ENCODE results near the gene BBIP1.

GRCh38 chr10:110865186-110865808, 53.7 kb downstream of the BBIP1 start:
- TF ChIP-seq EZH2phosphoT487 (IDR thresholded peaks at IDR 0.05; ENCODE audit: unreplicated experiment) (no peak), NANOG (IDR thresholded peaks at IDR 0.05; ENCODE audit: borderline replicate concordance) (no peak), REST (IDR thresholded peaks at IDR 0.05; ENCODE audit: unreplicated experiment) (no peak), EZH2 (IDR thresholded peaks at IDR 0.05; ENCODE audit: low read depth, unreplicated experiment) (no peak)
- TF ChIP-seq, protein P1, sequence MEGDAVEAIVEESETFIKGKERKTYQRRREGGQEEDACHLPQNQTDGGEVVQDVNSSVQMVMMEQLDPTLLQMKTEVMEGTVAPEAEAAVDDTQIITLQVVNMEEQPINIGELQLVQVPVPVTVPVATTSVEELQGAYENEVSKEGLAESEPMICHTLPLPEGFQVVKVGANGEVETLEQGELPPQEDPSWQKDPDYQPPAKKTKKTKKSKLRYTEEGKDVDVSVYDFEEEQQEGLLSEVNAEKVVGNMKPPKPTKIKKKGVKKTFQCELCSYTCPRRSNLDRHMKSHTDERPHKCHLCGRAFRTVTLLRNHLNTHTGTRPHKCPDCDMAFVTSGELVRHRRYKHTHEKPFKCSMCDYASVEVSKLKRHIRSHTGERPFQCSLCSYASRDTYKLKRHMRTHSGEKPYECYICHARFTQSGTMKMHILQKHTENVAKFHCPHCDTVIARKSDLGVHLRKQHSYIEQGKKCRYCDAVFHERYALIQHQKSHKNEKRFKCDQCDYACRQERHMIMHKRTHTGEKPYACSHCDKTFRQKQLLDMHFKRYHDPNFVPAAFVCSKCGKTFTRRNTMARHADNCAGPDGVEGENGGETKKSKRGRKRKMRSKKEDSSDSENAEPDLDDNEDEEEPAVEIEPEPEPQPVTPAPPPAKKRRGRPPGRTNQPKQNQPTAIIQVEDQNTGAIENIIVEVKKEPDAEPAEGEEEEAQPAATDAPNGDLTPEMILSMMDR (conservative IDR thresholded peaks at IDR 0.05; ENCODE audit: low read depth in 2 of 2): no peak

Measured in GM23338 (cell line).